GM21723 (cell line): Measurements from ENCODE around the gene GPRC5C.

Experiments used
- ATAC-seq: cut with Tn5 transposase; IDR thresholded peaks from one replicate; pipeline ENCODE4 v1.9.1; 2021; ENCODE audit warnings: mild to moderate bottlenecking, moderate library complexity; ENCODE audit not compliant: unreplicated experiment

GPRC5C gene

GRCh38 chr17:74430706-74431567, 951 bp upstream of the GPRC5C start:
- peak; percentile 39 for ATAC-seq

- ATAC-seq, result no peak
Measured at GRCh38 chr17:74432424-74432690, 469 bp downstream of the GPRC5C start.

- no peak for ATAC-seq
Measured at GRCh38 chr17:74432766-74433391, 991 bp downstream of the GPRC5C start.

- no peak for ATAC-seq
Measured at GRCh38 chr17:74433421-74434121, 1.7 kb downstream of the GPRC5C start.

GRCh38 chr17:74435775-74436359, 4.0 kb downstream of the GPRC5C start:
- no peak for ATAC-seq

GRCh38 chr17:74437702-74438101, 5.8 kb downstream of the GPRC5C start:
- no peak for ATAC-seq

- ATAC-seq, result no peak
Measured at GRCh38 chr17:74439691-74440567, 8.0 kb downstream of the GPRC5C start.

- ATAC-seq, result no peak
Measured at GRCh38 chr17:74441537-74441936, 9.6 kb downstream of the GPRC5C start.

GRCh38 chr17:74442291-74442669, 10.4 kb downstream of the GPRC5C start:
- ATAC-seq, result no peak

- ATAC-seq, result peak; percentile 65
Measured at GRCh38 chr17:74442670-74443515, 11.0 kb downstream of the GPRC5C start.

GRCh38 chr17:74443516-74444296, 11.8 kb downstream of the GPRC5C start:
- ATAC-seq, result no peak

GRCh38 chr17:74444406-74444805, 12.5 kb downstream of the GPRC5C start:
- no peak for ATAC-seq

- no peak for ATAC-seq
Measured at GRCh38 chr17:74445158-74445557, 13.3 kb downstream of the GPRC5C start.

- ATAC-seq, result no peak
Measured at GRCh38 chr17:74446551-74447500, 14.9 kb downstream of the GPRC5C start.

GRCh38 chr17:74447628-74448159, 15.8 kb downstream of the GPRC5C start:
- ATAC-seq, result no peak

- ATAC-seq, result no peak
Measured at GRCh38 chr17:74448756-74449155, 16.9 kb downstream of the GPRC5C start.

- no peak for ATAC-seq
Measured at GRCh38 chr17:74449306-74449705, 17.4 kb downstream of the GPRC5C start.

- no peak for ATAC-seq
Measured at GRCh38 chr17:74449773-74450172, 17.9 kb downstream of the GPRC5C start.
